Right renal cortex interstitium (tissue), 3 donors: ENCODE data around the gene COMMD1. TPM values are rescaled to one million over a fixed set of nuclear protein-coding genes. Genes with fewer than 3 reads are reported as not detected.
A peak's percentile ranks its signal among the peaks of the same experiment; 100 is the strongest.
"Not testable (repeated sequence)": the region's sequence is repeated elsewhere in the genome, so short reads cannot be mapped to it uniquely, and the experiment has no call there.

Source experiments
- DNase-seq, 3 donors: peaks; one replicate each; pipeline ENCODE4 v3.0.0-alpha.2; 2013; ENCODE audit warnings: low read depth in 3 of 3, low spot score in 2 of 3
- polyA plus RNA-seq, 3 donors: library from polyadenylated mRNA; unstranded; fragments of 120-200 nt; gene quantifications; one replicate each; pipeline ENCODE4 v1.2.1, GENCODE V29; 2013; ENCODE audit not compliant: insufficient read length in 3 of 3

Gene COMMD1
- polyA plus RNA-seq, 3 donors, result 56.0 to 75.3 (median 73.6) TPM

DNA sequence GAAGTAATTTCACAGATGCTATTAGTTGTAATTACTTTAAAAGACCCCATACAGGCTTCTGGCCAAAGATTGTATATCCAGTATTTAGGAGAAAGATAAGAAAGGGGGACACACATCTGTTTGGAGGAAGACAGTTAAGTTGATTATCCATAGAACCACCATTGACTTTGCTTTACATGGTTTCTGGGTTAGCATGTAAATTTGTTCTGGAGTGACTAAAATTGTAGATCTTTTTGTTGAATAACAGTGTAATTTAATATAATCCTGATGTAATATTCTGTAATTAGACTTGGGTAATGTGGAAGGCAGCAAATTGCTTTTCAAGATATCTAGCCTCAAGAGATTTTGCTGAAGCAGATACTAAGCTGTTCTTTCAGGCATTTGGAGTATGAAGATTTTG, 17.2 kb downstream of the COMMD1 start:
- no peak for DNase-seq

DNA sequence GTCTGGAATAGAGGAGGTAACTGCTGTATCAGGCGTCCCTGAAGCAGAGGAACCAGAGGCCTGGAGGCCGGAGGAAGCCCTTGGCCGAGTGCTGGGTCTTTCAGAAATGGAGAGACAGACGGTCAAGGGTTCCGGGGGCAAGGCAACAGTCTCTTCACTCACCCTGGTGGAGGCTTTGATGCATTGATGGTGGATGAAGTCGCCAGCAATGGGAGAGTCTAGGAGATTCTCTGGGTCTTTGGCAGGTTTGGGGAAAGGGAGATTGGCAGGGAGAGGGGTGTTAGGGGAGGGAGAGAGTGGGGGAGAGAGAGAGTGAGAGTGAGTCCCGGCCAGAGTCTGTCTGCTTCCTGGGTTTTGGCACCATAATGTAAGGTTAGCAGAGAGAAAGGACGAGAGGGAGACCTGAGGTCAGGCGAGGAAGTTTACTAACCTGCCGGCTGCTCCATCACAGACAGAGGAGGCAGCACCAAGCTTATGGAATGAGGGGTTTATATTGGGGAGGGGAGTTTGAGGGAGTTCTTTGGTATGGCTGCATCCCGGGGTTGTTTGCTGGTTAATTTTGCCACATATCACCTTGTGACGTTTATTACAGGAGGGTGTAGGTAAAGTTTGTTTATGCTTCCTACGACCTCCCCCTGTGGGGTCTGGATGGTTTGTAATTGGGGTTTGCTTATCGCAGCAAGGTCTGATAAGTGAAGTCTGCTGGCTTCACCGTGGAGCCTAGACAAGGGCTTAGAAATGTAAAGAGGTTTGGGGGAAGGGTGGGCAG, 19.6 kb downstream of the COMMD1 start:
- DNase-seq, result no peak

DNA sequence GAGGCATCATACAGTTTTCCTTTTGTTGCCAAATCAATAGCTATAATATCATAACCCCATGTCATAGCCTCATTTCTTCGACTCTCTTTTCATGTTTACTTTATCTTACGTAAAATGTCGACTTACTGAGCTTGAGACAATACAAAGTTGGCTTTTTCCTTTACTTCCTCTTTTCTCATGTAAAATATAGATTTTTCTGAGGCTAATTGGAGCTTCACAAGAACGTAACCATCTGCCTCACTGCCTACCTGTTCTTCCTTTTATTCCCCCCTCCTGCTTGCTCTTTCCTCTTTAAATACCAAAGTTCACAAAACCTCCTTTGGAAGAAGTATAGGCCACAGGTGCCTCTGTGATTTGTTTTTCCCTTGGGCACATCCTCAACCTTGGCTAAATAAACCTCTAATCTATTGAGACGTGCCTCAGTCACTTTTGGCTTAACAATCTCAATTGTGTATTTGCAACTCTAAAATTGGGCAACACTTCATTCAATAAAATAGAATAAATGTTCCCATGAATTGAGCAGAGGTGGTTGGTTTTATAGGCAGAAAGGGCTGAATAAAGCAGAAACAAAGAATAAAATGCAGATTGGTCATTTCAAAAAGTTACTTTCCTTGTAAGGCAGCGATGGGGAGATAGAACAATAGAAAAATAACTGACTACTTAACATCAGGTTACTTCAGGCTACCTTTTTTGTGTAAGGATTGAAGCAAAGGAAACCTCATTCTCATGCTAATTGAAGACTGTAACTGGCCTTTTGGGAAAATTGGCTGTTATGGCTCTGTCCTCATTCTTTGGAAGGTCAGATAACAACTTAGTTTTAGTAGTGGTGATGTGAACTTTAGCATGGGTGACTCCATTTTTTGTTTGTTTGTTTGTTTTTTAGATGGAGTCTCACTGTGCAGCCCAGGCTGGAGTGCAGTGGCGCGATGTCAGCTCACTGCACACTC, 21.3 kb downstream of the COMMD1 start:
- no peak for DNase-seq

DNA sequence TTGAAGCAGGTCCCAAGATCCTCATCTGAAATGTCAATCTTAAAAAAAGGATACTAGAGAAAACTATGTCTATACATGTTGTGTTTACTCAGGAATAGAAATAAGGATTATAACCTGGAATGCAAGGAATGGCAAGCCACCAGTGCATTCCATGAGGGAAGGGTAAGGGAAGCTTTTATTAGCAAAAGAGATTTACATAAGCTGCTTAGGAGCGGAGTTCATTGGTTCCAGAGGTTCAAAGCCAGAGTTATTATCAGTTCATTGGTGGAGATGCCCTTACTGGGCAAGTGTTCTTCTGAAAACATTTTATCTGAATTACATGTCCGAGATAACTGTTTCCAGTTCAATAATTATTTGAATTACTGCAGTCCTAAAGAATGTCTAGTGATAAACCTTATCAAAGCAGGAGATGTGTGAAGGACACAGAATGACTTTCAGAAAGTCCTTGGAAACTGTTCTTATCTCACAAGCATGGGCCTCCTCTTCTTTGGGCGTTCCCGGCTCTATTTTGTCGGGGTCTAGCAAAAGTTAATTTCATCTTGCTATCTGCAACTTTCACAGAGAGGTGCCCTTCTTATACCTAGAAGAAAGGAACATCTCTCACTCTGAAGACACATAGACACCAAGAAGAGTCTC, 23.5 kb downstream of the COMMD1 start:
- DNase-seq, result no peak

DNA sequence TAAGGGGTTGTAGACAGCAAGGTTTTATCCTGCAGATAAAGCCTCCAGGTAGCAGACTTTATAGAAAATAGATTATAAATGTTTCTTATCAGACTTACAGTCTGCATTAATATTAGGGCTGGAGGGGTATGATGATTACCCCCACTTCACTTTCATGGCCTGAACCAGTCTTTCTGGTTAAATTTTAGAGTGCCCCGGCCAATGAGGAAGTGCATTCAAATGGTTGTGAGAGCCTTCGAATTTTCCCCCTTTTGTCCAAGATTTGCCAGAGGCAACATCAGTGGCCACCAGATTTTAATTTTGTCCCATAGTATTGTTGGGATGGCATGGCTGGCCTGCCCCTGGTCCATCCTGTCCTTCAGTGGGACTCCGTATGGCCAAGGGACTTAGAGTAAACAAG, 31.6 kb downstream of the COMMD1 start:
- no peak for DNase-seq

DNA sequence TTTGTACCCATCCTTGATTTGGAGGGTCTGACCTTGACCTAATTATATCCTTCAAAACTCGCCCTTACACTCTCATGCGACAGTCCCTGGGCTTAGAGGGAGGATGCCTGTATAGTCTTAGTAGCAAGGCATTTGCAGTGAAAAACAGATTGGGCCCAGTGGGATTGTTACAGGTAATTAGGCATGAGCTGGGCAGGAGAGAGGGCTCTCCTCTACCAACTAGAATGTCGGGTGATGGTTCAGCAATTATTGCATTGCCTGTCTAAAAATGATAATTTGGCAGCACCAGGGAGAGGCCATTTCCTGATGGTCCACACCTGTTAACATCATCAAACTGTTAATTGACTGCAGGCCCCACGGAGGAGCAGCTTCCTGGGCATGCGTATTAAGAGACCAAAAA, 32.4 kb downstream of the COMMD1 start:
- no peak for DNase-seq

DNA sequence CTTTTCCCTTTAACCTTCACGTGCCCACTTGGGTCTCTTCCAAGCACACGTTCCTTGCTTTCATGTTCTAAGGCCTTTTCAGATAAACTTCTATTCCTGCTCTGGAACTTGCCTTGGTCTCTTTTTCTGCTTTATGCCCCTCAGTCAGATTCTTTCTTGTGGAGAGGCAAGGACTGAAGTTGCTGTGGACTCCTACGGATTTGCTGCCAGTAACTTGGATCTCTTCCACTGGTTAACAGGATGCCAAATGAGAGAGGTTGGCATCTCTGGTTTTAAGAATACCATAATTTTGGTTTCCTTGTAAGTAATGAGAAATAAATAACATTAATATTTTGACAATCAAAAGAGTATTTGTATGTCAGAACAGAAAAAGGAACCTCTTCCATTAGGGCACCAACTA, 33.0 kb downstream of the COMMD1 start:
- no peak for DNase-seq

DNA sequence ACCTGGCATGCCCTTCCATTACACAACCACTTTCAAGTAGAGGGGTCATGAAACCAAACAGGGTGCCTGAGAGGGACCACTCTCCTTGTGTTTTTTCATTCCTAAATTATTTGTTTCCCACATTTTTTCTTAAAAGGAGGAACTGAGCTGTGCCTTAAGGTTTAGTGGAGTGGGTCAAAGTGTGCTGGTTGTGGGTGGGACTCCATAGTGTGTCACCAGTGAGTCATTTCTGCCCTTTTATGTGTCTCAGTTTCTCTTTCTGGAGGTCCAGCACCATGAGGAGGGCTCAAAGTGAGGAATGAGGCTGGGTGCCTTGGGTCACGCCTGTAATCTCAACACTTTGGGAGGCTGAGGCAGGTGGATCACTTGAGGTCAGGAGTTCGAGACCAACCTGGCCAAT, 37.8 kb downstream of the COMMD1 start:
- no peak for DNase-seq

DNA sequence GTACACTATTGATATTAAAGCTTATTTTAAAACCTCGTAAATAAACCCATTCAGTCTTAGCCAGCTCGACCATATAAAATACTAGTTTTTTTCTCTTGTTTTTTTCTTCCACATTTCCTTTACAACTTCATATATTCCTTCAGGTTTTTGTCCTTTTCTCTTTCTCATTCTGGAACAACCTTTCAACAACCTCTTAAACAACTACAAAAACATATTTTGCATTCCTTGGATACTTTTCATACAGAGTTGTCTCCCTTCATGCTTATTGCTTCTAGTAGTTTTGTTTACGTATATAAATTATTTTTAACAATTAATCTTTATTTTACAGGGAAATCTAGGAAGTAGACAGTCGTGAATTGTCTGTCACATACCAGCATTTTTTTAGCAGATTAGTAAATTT, 41.2 kb downstream of the COMMD1 start:
- DNase-seq, result no peak

DNA sequence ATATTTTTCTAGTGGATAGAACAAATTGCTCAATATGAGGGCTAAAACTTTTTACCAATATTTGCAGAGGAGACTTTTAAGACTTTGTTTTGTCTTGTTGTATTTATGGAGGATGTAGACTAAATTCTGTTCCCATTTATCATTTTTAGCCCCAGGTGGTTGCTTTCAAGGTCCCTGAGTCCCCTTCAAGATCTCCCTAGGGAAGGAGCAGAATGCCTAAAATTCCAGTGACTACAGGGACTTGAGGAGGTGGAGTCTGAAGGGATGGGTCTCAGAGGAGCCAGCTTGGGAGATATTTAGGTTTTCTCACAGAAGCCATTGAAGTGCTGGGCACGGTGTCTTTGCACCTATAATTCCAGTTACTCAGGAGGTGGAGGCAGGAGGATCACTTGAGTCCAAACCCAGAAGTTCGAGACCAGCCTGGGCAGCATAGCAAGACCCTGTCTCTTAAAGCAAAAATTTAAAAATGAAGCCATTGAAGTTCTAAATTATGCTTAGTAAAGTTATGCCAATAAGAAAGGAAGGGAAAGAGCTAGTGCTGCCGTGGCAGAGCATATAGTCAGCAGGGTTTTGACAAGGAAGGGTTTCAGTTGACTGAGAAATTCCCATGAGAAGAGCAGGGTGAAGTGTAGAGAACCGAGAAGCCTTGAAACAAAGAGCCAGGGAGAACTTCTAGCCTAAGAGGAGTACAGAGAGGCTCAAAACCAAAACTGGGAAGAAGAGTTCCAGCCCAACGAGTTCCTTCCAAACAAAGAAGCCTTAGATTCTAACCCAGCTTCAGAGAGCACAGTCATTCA, 43.4 kb downstream of the COMMD1 start:
- DNase-seq, result no peak

DNA sequence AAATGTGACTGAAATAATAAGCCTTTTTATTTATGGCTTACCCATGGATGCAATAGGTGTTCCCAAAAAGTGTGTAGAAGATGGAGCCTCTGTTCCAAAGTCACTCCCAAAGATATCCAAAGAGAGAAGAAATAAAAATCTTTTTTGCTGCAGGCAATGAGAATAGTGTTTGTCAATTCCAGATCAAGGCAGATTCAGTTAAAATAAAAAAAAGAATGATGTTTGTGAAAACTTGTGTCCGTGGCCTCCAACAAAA, 43.9 kb downstream of the COMMD1 start:
- DNase-seq, result no peak

DNA sequence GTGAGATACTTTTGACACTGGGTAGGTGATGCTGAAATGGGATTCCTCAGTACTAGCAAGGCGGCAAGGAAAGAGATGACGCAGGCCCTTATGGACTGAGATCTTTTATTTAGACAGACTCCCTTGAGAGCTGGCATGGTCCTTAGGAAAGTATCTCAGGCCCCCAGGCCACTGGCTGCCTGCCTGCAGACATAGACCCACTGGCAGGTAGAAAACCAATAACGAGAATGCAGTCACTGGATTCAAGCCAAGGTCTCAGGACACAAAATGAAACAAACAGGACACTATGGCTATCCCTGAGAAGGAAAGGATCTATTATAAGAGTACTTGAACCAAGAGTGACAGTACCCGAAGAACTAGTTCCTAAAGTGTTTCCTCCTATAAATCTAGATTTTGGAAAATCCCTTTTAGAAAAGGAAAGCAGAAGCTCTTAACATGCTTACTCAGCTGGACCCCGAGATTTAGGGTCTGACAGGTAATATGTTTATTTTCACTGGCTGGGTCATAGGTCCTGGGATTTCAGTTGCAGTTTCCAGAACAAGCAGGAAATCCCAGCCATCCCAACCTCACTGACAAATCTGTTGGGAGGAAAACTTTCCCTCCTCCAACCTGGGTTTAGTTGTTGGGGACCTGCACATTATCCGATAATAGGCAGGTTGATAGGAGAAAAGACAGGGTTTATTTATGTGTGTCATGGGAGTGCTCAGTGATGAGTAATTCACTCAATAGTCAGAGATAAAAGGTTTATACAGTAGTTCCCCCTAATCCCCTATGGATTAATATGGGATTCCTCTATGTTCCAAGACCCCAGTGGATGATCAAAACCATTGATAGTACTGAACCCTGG, 44.5 kb downstream of the COMMD1 start:
- DNase-seq, result peak in 2 of 3 donors; percentile 18 to 49

DNA sequence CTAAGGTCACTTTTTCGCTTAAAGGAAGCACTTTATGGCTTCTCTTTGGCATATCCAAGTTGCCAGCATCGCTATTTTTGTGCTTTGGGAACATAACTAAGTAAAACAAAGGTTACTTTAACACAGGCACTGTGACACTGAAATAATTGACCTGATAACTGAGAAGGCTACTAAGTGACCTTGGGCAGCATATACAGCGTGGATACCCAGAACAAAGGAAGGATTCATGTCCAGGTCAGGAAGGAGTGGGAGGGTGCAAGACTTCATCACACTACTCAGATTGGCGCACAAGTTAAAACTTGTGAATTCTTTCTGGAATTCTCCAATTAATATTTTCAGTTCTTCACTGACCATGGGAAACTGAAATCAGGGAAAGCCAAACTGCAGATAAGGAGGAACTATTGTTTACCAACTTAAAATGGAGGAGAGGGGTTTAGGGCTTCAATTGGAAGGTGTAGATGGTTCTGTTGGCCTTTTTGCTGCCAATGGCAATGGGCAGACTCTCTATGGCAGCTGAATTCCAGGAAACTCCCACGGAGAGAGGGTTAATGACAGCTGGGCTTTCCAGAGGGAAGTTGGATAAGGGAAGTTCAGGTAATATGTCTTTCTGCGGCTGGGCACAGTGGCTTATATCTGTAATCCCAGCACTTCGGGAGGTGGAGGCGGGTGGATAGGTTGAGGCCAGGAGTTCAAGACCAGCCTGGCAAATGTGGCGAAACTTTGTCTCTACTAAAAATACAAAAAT, 45.3 kb downstream of the COMMD1 start:
- DNase-seq, result no peak

DNA sequence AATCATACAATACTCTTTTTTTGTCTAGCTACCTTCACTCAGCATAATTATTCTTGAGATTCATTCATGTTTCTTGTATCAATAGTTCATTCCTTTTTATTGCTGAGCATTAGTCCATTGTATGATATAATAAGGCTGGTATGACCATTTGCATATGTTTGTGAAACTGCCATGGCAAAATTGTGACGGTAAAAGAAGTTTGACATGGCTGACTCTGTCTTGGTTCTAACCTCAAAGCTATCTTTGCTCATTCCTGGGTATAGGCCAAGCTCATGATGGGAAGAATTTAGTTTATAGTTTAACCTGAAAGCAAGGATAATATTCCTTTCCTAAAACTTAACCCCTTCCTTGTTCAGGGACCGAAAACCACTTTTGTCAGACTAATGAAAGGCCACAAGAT, 46.4 kb downstream of the COMMD1 start:
- DNase-seq, result no peak

DNA sequence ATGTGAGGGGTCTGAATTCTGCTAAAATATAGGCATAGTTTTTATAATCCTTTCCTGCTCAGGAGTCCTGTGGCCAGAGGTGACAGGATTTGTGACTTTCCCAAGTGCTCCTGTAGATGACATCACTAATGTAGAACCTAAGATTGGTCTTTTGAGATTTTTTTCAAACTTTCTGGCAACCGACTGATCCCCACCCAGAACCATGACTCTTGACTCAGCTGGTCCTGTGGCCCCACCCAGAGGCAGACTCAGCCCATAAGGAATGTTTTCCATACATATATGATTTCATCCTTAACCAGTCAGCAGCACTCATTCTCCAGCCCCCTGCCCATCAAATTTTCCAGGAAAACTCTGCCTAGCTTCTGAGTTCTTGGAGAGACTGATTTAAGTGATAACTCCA, 46.8 kb downstream of the COMMD1 start:
- DNase-seq, result no peak

DNA sequence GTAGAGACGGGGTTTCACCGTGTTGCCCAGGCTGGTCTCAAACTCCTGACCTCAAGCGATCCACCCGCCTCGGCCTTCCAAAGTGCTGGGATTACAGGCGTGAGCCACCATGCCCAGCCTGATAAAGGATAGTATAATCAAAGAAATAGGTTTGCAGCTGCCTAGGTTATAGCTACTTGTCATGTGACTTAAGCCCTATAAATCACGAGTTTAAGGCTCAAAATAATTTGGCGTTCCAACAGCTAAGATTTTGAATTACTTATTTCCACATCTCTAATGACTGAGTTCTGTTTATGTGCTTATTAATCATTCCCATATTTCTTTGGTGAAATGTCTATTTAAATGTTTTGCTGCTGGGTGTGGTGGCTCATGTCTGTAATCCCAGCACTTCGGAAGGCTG, 49.4 kb downstream of the COMMD1 start:
- DNase-seq, result not testable (repeated sequence)

DNA sequence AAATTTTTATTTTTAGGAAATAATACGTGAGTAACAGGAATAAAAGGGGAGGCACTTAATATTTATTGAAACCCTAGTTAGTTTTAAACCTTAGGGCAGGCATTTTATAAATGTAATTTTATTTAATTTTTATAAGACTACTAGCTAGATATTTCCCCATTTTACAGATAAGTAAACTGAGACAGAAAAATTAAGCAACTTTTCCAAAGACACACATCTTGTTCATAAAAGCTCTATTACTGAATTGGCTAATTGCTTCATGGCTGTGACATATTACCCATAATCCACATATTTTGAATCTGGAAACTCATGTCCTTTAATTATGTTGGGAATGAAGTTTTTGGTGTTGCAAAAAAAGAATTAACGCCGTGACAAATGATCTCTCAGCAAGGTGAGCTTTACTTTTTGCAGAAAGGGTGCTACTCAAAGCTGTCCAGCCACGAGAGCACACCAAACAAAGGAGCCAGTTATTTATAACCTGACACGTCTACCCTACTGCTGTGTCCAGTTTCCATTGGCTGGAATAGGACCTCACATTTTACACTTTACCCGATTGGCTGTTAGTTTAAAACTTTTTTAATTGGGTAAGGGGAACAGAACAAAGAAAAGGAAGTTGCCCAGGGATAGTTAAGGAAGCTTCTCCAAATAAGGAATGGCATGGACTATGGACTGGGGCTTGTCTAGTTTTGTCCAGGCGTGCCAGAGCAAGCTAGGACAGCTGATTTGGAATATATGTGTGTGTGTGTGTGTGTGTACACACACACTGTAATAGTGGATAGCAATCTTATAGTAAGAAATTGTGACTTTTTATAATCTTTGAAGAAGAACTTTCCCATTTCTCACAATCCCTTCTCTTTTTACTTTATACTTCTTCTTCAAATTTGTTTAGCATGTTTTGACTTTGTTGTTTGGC, 54.2 kb downstream of the COMMD1 start:
- no peak for DNase-seq

DNA sequence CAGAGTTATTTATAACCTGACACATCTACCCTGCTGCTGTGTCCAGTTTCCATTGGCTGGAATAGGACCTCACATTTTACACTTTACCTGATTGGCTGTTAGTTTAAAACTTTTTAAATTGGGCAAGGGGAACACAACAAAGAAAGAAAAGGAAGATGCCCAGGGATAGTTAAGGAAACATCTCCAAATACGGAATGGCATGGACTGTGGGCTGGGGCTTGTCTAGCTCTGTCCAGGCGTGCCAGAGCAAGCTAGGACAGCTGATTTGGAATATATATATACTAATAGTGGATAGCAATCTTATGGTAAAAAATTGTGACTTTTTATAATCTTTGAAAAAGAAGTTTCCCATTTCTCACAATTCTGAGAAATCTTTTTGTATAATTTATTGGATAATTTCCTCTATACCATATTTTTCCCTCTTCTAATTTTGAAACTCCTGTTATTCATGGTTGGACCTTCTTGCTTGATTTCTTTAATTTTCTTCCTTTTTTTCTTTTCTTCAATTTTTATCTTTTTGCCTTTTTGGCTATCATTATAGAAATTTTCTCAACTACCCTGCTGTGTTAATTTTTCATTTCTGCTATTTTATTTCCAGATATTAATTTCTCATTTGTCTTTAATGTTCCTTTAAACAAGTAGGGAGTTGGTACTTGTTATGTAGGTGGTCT, 55.9 kb downstream of the COMMD1 start:
- no peak for DNase-seq
